GM23338 (cell line): Measurements from ENCODE around the gene SMYD3.

Experiments used
- CREB1 ChIP-seq: fragments of 250-450 bp; sonication (Bioruptor Pico); IDR thresholded peaks from 2 replicates; pipeline ENCODE4 v1.5.0; 2020; ENCODE audit warnings: low read depth, mild to moderate bottlenecking, moderate library complexity
- CTCF ChIP-seq, 2 experiments: fragments of 200-600 bp in 1 of 2; sonication (generic) in 1 of 2; conservative IDR thresholded peaks; 2 replicates each; pipeline versions ENCODE4 v1.5.1 to v1.6.1; 2016 to 2017; ENCODE audit warnings: antibody characterized with exemption in 2 of 2, low read depth in 2 of 2, mild to moderate bottlenecking in 2 of 2, moderate library complexity in 1 of 2
- ETS1 ChIP-seq: IDR thresholded peaks from 2 replicates; pipeline ENCODE4 v1.6.1; 2016; ENCODE audit warnings: antibody characterized with exemption
- EZH2 ChIP-seq: fragments of 200-600 bp; sonication (generic); IDR thresholded peaks from one replicate; pipeline ENCODE4 v1.8.0; 2017; ENCODE audit warnings: antibody characterized with exemption, mild to moderate bottlenecking, low read depth; ENCODE audit not compliant: unreplicated experiment
- EZH2phosphoT487 ChIP-seq: fragments of 200-600 bp; sonication (generic); IDR thresholded peaks from one replicate; pipeline ENCODE4 v1.8.1; 2018; ENCODE audit warnings: antibody characterized with exemption; ENCODE audit not compliant: unreplicated experiment
- JUNB ChIP-seq: IDR thresholded peaks from one replicate; pipeline ENCODE4 v1.6.1; 2016; ENCODE audit warnings: antibody characterized with exemption; ENCODE audit not compliant: unreplicated experiment
- NANOG ChIP-seq: IDR thresholded peaks from 2 replicates; pipeline ENCODE4 v1.6.1; 2016; ENCODE audit warnings: antibody characterized with exemption, borderline replicate concordance
- POLR2AphosphoS5 ChIP-seq: IDR thresholded peaks from 2 replicates; pipeline ENCODE4 v1.6.1; 2016; ENCODE audit warnings: antibody characterized with exemption, low read depth
- REST ChIP-seq: IDR thresholded peaks from one replicate; pipeline ENCODE4 v1.6.1; 2018; ENCODE audit warnings: antibody characterized with exemption; ENCODE audit not compliant: unreplicated experiment
- ZNF331 ChIP-seq: fragments of 250-450 bp; sonication (Bioruptor Pico); IDR thresholded peaks from 2 replicates; pipeline ENCODE4 v1.5.0; 2020; ENCODE audit warnings: low read depth, mild to moderate bottlenecking, moderate library complexity

- no peak for TF ChIP-seq CTCF (conservative IDR thresholded peaks at IDR 0.05; ENCODE audit: low read depth in 2 of 2)
- no peak for TF ChIP-seq EZH2
- TF ChIP-seq POLR2AphosphoS5: no peak
- no peak for TF ChIP-seq REST
- no peak for TF ChIP-seq EZH2phosphoT487
- no peak for TF ChIP-seq CREB1 (CRISPR knock-in tag)
- TF ChIP-seq ZNF331 (CRISPR knock-in tag): no peak
- no peak for TF ChIP-seq JUNB
- no peak for TF ChIP-seq ETS1
- TF ChIP-seq NANOG: no peak
These were observed 88.3 kb downstream of the SMYD3 start for GRCh38 chr1:246418565-246419312.
